WERI-Rb-1 (cell line): ENCODE measurements around the gene AHRR.

Experiments
- DNase-seq: peaks from one replicate; pipeline ENCODE4 v3.0.0-alpha.2; 2020
- H3K27ac ChIP-seq: fragments of 250-450 bp; sonication (Bioruptor Pico); 2 replicates; pipeline ENCODE4 v1.5.1; 2020; ENCODE audit warnings: mild to moderate bottlenecking, moderate library complexity
- H3K27me3 ChIP-seq: fragments of 250-450 bp; sonication (Bioruptor Pico); 2 replicates; pipeline ENCODE4 v1.5.1; 2021; ENCODE audit warnings: mild to moderate bottlenecking, low read depth, moderate library complexity; ENCODE audit not compliant: insufficient read depth, severe bottlenecking
- H3K36me3 ChIP-seq: fragments of 250-450 bp; sonication (Bioruptor Pico); 2 replicates; pipeline ENCODE4 v1.5.1; 2020; ENCODE audit warnings: mild to moderate bottlenecking, moderate library complexity
- H3K4me3 ChIP-seq: 2 replicates; pipeline ENCODE4 v1.5.1; 2011; ENCODE audit warnings: low read depth, mild to moderate bottlenecking, control low read depth, low read length
- H3K9me3 ChIP-seq: fragments of 250-450 bp; sonication (Bioruptor Pico); 2 replicates; pipeline ENCODE4 v1.5.1; 2021; ENCODE audit warnings: mild to moderate bottlenecking, moderate library complexity; ENCODE audit not compliant: severe bottlenecking
- TF ChIP-seq, protein P1 (sequence below): IDR thresholded peaks from 2 replicates; pipeline ENCODE4 v1.5.1; 2011; ENCODE audit warnings: low read depth, mild to moderate bottlenecking, control low read depth, inconsistent platforms, low read length

Gene AHRR

DNA sequence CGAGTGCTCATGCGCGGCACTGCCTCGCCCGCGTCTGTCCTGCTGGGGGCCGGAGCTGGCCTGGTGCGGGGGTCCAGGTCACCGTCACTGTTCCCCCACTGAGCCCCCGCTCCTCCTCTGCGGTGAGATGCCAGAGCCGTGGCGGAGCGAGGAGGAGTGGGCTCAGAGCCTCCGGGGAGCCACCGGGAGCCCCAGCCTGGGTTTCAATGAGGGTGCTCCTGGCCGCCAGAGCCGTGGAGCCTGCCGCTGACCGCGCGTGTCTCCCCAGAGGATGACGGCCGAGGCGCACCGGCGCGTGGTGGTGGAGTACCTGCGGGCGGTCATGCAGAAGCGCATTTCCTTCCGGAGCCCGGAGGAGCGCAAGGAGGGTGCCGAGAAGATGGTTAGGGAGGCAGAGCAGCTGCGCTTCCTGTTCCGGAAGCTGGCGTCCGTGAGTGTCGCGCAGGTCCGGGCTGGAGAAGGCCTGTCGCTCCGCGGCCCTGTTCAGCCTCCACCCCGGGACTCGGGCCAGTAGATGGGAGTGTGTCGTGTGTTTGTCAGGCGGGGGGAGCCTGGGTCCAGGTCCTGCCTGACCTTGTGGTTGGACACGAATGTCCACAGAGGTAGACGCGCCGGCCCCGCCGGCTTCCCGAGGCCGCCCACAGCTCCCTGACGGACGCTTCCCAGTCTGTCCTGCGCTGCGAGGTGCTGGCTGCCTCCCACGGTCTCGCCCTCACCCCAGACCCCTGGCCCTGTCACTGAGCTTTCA lies 143.5 kb downstream of the AHRR start:
- TF ChIP-seq, protein P1, sequence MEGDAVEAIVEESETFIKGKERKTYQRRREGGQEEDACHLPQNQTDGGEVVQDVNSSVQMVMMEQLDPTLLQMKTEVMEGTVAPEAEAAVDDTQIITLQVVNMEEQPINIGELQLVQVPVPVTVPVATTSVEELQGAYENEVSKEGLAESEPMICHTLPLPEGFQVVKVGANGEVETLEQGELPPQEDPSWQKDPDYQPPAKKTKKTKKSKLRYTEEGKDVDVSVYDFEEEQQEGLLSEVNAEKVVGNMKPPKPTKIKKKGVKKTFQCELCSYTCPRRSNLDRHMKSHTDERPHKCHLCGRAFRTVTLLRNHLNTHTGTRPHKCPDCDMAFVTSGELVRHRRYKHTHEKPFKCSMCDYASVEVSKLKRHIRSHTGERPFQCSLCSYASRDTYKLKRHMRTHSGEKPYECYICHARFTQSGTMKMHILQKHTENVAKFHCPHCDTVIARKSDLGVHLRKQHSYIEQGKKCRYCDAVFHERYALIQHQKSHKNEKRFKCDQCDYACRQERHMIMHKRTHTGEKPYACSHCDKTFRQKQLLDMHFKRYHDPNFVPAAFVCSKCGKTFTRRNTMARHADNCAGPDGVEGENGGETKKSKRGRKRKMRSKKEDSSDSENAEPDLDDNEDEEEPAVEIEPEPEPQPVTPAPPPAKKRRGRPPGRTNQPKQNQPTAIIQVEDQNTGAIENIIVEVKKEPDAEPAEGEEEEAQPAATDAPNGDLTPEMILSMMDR, result no peak
- DNase-seq, result peak; percentile 11
- no peak overlapping the region for H3K27ac ChIP-seq
- H3K36me3 ChIP-seq, result peaks cover 50% of the 10 kb centered on the region
- H3K4me3 ChIP-seq, result no peak overlapping the region
- H3K27me3 ChIP-seq, result no peaks in the 10 kb centered on the region
- no peaks in the 10 kb centered on the region for H3K9me3 ChIP-seq

DNA sequence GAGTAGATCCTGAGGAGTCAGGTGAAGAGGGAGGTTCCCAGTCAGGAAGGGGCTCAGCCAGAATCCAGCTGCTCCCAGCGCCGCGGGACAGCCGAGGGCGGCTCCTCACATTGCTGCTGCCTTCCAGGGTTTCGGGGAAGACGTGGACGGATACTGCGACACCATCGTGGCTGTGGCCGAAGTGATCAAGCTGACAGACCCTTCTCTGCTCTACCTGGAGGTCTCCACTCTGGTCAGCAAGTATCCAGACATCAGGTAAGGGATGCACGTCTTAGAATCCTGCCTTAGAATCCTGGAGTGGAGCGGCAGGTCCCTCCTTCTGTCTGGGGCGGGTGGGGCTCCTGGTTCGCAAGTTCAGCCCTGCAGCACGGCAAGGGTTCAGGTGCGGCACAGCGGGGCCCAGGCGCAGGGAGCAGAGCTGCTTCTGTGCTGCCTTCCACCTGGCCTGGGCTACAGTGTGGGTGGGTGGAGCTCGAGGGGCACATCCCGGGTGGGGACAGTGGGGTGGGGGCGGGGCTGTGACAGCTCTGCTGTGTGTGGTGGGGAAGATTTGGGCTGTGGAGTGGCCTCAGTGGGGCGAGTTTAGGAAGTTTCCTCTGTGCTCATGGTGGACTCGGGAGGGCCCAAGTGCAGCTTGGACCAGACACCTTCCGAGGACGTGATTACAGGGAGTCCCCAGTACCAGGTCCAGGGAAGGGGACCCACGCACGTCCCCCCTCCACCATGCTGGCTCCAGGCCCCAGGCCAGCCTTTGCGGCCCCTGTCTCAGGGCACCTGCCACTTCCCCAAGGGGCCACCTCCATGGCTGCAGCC lies 144.3 kb downstream of the AHRR start:
- TF ChIP-seq, protein P1, result no peak
- no peaks in the 10 kb centered on the region for H3K27me3 ChIP-seq
- DNase-seq, result peak; percentile 7
- no peak overlapping the region for H3K4me3 ChIP-seq
- H3K36me3 ChIP-seq, result peaks cover 48% of the 10 kb centered on the region
- no peak overlapping the region for H3K27ac ChIP-seq
- H3K9me3 ChIP-seq, result no peaks in the 10 kb centered on the region

DNA sequence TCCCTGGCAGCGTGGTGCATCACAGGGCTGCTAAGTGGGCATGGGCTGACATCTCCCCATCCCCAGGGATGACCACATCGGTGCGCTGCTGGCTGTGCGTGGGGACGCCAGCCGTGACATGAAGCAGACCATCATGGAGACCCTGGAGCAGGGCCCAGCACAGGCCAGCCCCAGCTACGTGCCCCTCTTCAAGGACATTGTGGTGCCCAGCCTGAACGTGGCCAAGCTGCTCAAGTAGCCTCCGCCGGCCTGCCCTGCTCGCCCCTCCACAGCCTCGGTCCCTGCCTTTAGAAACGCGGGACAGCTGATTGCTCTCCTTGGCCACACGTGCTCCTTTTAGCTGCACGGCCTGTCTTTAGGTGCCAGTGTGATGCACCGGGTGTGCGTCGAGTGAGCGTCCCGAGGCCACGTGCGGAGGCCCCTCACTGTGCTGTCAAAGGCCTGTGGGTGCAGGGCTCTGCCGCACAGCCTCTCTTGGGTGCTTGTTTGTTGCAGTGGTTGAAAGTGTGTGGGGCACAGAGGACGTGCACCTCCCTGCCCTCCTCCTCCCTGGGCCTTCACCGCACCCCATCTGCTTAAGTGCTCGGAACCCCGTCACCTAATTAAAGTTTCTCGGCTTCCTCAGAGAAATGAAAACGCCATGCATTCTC lies 145.3 kb downstream of the AHRR start:
- H3K27me3 ChIP-seq, result no peaks in the 10 kb centered on the region
- H3K4me3 ChIP-seq, result no peak overlapping the region
- peak; percentile 7 for DNase-seq
- TF ChIP-seq, protein P1, result no peak
- H3K9me3 ChIP-seq, result no peaks in the 10 kb centered on the region
- H3K36me3 ChIP-seq, result peaks cover 55% of the 10 kb centered on the region
- no peak overlapping the region for H3K27ac ChIP-seq

GRCh38 chr5:468401-468800 lies 146.9 kb downstream of the AHRR start:
- no peaks in the 10 kb centered on the region for H3K27me3 ChIP-seq
- H3K4me3 ChIP-seq, result no peak overlapping the region
- H3K36me3 ChIP-seq, result peaks cover 48% of the 10 kb centered on the region
- H3K9me3 ChIP-seq, result no peaks in the 10 kb centered on the region
- TF ChIP-seq, protein P1, result no peak
- peak; percentile 4 for DNase-seq
- H3K27ac ChIP-seq, result no peak overlapping the region

- Histone ChIP-seq H3K4me3 (no peak overlapping the region), H3K36me3 (peaks cover 46% of the 10 kb centered on the region), H3K27ac (no peak overlapping the region), H3K9me3 (no peaks in the 10 kb centered on the region), H3K27me3 (peaks cover 1% of the 10 kb centered on the region)
- peak; percentile 11 for DNase-seq
- TF ChIP-seq, protein P1, result peak; percentile 30; the same call in 1 of the 2 replicates
Measured at GRCh38 chr5:469752-470483, 148.4 kb downstream of the AHRR start.
